H1 (cell line): ENCODE measurements around the gene ARL2.

ENCODE experiments used
- CBX5 ChIP-seq: fragments of 300-800, 300-1000 bp; sonication (generic); IDR thresholded peaks from 2 replicates; pipeline ENCODE4 v1.7.1; 2016; ENCODE audit warnings: antibody characterized with exemption, low read length, low read depth
- CTCF ChIP-seq, 3 experiments: IDR thresholded peaks; 1 replicate in 2 of 3; 2 replicates in 1 of 3; pipeline versions ENCODE4 v1.5.1 to v1.6.1; 2011; ENCODE audit warnings: low read length in 3 of 3, mild to moderate bottlenecking in 3 of 3, inconsistent platforms in 2 of 3, low read depth in 1 of 3, moderate library complexity in 1 of 3; ENCODE audit not compliant: insufficient read depth in 1 of 3; ENCODE audit errors: control extremely low read depth in 1 of 3
- EGR1 ChIP-seq: IDR thresholded peaks from 2 replicates; pipeline ENCODE4 v1.6.1; 2011; ENCODE audit warnings: low read depth, low read length, borderline replicate concordance
- JUND ChIP-seq: IDR thresholded peaks from 2 replicates; pipeline ENCODE4 v1.6.1; 2011; ENCODE audit warnings: mild to moderate bottlenecking, improper control_type of control experiment, low read length
- TCF12 ChIP-seq: IDR thresholded peaks from 2 replicates; pipeline ENCODE4 v1.6.1; 2011; ENCODE audit warnings: low read depth, mild to moderate bottlenecking, low read length

- TF ChIP-seq CBX5 (no peak), TCF12 (no peak), CTCF (IDR thresholded peaks at IDR 0.05; ENCODE audit: control extremely low read depth in 1 of 3, insufficient read depth in 1 of 3, low read depth in 1 of 3, low read length in 3 of 3) (no peak), EGR1 (no peak), JUND (no peak)
Observed at GRCh38 chr11:65014726-65015227, 817 bp downstream of the ARL2 start.
